ENCODE data around the gene NFATC1.
"Not testable (repeated sequence)": the region's sequence is repeated elsewhere in the genome, so short reads cannot be mapped to it uniquely, and the experiment has no call there.

Gene NFATC1

DNA sequence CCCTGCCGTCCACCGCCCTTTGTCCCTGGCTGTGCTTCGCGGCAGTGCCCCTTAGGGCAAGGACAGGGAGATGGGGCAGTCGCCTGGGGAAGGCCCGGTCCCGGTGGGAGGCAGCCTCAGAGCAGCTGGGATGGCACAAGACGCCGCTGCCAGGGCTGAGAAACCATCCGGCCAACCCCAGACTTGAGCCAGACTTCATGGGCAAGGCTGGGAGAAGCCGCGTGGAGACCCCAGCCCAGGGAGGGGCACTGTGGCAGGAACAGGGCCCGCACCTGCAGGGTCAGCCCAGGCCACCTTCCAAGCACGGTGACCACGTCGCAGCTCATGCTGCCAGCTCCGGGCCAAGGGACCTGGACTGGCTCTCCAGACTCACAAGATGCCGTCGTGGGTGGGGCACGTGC lies 84.0 kb downstream of the NFATC1 start:
- DNase-seq = no peak

DNA sequence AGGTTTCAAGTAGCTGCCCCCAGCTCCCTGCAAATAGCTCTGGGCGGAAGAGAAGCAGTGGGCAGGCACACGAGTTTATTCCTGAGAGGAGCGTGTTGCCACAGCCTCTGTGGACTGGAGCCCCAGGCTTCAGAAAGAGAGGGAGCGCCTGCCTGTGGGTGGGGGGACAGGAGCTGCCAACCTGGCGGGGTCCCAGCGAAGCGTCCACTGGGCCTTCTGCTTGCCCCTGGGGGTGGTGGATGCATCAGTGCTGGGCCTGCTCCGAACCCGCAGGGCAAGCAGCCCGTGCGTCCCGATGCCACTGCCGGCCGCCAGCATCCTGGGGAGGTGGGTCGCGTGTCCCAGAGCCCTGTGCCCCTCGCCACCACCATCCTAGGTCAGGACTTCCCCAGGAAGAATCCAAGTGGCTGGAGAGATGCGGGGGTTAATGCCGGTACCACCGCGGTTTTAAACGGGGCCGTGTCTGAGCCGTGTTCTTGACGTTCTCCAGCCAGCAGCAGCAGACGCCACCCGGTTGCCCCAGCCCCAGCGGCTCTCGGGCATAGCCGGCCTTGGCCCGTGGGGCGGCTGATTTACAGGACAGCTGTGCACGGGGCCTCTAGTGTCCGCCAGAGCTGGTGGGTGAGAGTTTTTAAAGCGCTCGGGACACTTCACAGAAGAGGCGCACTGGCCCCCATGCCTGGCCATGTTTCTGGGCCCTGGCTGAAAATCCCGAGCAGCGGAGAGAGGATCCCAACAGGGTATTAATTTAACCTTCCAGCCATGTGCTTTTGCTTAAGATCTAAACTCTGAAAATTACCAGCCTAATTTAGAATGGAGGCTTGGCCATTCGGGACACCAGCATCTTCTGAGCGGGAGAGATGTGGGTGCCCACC lies 84.7 kb downstream of the NFATC1 start:
- no peak for DNase-seq

DNA sequence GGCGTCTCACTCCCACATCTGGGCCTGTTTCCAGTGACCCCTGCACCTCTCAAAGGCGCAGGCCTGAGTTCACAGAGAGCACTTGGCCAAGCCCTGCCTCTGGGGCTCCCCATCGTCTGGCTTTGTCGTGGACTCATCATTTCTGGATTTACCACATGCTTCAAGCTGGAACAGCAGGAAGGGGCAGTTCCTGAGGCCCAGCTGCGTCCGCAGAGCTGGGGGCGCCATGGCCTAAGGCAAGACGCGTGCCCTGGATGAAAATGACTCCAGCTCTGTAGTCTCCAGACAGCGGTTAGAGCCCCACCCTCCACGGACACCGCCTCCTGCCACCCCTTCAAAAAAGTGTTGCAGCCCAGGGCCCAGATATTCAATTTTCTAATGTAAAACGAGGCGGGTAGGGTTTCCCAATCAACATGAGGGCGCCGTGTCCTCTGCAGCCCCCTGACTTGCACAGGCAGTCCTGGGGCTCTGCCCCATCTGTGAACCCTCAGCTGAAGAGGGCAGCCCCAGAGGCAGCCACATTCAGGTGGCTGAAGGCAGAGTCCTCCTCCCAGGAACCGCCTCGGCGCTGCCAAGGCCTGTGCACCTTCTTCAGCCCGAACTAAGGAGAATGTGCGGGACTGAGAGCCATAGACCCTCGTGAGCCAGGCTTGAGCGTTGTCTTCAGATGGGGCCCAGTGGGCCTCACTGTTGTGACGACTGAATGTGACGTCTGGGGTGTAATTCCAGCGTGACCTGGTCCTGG lies 85.5 kb downstream of the NFATC1 start:
- DNase-seq = no peak

DNA sequence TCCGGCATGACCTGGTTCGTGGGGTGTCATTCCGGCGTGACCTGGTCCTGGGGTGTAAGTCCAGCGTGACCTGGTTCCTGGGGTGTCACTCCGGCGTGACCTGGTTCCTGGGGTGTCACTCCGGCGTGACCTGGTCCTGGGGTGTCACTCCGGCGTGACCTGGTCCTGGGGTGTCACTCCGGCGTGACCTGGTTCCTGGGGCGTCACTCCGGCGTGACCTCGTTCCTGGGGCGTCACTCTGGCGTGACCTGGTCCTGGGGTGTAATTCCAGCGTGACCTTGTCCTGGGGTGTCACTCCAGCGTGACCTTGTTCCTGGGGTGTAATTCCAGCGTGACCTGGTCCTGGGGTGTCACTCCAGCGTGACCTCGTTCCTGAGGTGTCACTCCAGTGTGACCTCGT lies 87.7 kb downstream of the NFATC1 start:
- not testable (repeated sequence) for DNase-seq

DNA sequence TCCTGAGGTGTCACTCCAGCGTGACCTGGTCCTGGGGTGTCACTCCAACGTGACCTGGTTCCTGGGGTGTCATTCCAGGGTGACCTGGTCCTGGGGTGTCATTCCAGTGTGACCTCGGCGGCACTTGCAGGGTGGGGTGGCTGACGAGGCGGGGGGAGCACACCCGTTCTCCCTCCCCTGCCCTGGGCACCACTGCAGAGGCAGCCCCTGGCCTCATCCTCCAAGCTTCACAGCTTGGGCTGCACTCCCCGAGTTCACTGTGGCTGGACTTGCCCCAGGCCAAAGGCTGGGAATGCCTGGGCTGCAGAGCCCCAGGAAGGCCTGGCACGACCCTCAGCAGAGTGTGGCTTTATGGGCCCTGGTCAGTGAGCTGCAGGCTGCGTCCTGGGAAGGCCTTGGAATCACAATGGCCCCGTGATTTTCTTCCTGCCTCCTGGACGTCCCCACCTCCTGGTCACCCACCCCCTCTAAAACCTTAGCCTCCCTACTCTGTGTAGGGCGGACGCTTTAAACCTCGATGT lies 88.3 kb downstream of the NFATC1 start:
- no peak for DNase-seq

DNA sequence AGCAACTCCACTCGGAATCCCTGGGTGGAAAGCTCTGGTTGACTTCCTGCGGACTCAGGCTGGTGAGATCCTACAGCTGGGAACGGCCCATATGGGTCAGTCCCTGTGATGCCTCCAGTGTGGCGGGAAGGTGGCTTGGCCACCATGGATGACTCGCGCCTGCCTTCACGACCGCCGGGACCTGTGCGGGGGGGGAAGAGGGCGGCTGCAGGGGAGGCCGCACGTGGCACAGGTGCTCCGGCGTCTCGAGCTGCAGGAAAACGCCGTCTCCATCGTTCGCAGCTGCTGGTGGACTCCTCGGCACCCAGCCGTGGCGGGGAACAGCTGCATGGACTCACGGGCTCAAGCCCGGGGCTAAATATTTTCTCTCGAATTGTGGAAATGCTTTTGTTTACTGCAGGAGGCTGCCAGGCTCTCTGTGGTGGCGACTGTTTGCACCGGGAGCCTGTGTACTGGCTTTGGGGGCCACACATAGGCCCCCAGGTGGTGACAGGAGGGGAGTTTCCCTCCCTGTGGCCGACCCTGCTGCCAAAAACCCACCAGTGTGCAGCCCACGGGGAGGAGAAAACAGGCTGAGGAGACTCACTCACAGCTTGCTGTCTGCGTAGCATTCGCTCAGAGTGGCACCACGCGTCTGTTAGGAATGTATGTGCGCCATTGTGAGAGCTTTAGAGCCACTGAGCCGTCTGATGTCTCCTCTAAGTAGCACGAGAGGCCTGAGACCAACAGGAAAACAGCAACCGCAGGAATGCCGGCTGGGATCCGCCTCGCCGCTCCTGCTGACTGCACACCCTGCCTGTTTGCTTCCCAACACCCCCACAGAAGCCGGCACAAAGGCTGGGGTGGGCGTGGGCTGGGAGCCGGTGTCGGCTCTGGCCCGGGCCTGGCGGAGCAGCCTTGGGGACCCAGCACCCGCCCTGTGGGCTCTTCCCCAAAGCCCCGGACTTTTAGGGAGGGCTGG lies 89.2 kb downstream of the NFATC1 start:
- DNase-seq = no peak

DNA sequence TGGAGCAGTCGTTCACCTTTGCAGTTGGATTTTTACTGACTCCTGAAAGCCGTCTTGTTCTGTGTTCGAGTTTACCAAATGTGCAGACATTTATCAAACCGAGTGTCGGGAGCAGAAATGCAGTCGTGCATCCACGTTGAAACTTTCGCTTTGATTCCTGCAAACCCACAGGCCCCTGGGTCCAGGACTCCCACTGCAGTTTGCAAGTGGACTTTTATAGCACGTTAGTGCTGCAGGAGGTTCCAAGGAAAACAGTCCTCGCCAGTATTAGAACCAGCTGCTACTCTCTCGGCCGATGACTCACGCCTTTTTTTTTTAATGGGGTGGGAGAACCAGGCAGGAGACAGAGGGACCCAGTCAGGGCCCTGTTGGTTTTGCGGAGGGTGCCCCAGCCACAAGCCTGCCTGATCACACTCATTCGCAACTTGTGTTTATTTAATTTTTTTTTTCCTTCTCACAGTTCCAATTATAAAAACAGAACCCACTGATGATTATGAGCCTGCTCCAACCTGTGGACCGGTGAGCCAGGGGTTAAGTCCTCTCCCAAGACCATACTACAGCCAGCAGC lies 90.1 kb downstream of the NFATC1 start:
- DNase-seq = no peak

DNA sequence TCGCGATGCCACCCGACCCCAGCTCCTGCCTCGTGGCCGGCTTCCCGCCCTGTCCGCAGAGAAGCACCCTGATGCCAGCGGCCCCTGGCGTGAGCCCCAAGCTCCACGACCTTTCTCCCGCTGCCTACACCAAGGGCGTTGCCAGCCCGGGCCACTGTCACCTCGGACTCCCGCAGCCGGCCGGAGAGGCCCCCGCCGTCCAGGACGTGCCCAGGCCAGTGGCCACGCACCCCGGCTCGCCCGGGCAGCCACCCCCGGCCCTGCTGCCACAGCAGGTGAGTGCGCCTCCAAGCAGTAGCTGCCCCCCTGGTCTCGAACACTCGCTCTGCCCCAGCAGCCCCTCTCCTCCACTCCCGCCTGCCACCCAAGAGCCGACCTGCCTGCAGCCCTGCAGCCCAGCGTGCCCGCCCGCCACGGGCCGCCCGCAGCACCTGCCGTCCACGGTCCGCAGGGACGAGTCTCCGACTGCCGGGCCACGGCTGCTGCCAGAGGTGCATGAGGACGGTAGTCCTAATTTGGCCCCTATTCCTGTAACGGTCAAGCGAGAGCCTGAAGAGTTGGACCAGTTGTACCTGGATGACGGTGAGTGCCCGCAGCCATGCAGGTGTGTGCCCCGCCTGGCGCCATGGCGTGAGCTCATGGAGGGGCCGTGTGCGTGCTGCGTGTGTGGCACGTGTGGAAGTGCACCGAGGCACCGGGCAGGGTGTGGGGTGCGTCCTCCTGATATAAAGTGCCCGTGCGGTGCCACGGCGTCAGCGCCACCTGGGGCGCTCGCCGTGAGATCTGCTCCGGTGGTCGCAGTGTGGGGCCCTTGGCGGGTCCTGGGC lies 90.8 kb downstream of the NFATC1 start:
- no peak for DNase-seq

DNA sequence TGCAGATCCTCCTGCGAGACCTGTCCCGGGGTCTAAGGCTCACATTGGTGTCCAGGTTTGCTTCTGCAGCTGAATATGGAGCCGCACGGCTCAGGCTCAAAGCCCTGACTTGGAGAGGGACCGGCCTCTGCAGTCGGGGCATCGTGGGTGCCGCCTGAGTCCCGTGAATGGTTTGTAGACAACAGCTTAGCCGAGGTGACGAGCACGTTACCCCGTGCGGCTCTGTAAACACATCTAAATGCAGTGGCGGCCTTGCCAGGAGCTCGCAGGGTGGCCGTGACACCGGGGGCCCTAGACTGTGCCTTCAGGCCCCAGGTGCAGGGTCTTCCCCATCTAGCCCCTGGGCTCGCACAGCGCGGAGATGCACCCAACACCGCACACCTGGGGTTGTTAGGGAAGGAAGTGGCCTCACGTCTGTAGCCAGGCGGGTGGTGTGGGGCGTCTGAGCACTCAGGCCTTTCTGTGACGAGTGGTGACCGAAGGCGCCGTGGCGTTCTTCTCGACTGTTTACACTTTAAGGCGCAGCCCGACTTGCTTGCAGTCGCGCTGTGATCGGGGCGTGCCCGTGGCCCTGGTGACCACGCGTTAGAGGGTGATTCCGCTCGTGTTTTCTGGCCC lies 91.6 kb downstream of the NFATC1 start:
- no peak for DNase-seq

DNA sequence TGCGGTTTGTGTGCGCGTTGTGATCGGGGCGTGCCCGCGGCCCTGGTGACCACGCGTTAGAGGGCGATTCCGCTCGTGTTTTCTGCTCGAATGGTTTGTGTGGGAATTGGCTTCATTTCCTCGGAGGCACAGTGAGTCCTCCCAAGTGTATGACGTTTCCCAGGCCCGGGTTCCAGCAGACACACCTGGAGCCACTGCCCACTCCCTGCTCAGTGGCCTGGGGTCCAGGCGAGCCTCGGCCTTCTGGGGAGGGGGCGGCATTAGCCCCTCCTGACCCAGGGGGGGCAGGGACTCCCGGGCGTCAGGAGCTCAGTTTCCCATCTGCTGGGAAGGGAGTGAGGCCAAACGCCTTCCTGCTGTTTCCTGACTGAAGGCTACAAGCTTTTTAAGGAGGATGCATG lies 92.1 kb downstream of the NFATC1 start:
- DNase-seq = no peak

DNA sequence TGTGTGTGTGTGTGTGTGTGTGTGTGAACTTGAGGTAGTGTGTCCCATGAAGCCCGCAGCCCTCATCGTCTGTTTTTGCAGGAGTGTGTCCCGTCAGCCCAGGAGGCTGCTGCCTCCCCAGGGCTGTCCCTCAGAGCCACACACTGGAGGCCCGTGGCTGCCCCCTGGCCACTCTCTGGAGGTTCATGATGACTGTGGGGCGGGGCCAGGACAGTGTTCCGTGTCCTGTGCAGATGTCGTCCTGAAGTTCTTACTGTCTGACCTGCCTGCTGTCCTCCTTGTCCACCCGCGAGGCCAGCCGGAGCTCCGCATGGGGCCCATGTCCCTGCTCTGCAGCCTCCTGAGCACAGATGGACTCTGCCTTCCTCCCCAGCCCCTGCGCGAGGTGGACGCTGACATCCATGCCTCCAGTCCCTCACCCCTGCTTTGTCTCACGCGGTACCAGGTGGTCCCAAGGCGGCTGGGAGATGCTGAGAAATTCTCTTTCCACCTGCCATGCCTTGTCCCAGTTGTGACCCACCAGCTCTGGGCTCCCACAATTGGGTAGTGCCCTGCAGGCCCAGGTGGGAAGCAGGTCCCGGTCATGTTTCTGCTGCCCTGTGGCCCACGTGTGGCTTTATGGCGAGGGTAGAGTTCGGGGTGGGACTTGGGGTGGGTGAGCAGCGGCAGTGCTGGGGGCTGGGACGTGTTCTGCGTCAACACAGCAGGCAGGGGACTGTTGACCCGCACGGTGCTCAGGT lies 92.8 kb downstream of the NFATC1 start:
- no peak for DNase-seq

DNA sequence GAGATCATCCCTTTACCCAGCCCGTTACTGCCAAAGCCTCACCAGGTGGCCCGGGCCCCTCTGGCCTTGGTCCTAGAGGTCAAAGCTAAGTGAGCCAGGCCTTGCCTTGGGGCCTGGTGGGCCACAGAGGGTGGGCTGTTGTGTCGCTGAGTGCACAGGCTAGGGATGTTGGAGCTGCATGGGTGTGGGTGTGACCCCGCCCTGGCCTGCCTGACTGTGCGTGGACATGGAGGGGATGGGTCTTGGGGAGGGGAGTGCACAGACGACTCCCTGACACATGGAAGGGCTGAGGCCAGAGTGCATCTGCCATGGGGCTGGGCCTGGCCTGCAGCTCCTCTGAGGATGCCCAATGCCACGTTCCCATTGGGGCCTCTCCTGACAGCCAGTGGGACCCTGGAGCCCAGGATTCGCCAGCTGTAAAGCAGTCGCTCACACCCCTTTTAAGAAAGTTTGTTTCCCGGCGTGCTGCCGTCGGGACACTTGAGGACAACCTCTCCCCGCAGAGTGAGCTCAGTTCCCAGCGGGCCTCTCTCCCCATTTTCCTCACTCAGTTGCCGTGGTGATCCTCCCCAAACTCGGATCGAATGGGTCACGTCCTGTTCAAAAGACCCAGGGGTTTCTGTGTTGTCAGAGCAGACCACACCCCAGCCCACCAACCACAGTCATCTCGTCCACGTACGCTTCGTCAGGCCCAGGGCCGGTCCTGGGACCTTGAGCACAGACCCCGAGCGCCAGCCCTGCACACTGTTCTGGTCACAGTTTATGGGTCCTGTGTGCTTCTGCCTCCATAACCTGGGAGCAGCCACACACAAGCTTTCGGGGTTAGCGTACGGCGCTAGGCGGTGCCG lies 93.5 kb downstream of the NFATC1 start:
- no peak for DNase-seq

DNA sequence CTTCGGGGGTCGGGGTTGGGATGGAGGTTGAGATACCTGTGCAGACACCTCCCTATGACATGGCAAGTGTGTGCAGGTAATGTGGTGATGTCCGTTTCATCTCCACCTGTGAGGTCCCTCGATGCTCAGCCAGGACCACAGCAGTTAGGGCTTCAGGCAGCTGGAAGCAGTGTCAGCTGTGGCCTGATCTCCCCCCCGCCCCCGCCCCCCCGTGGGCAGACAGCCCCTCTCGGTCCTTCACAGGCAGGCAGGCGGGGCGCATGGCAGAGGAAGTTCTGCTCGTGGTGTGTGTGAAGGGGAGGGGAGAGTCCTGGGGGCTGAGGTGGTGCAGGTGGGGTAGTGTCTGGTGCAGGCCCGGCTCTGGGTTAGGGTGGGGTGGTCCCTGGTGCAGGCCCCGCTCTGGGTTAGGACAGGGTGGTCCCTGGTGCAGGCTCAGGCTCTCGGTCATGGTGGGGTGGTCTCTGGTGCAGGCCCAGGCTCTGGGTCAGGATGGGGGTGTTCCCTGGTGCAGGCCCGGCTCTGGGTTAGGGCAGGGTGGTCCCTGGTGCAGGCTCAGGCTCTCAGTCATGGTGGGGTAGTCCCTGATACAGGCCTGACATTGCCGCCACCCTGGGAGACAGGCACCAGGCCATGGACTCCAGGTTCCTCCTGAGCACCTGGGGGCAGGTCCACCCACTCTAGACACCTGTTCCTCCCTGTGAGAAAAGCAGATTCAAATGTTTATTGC lies 94.3 kb downstream of the NFATC1 start:
- DNase-seq = no peak

DNA sequence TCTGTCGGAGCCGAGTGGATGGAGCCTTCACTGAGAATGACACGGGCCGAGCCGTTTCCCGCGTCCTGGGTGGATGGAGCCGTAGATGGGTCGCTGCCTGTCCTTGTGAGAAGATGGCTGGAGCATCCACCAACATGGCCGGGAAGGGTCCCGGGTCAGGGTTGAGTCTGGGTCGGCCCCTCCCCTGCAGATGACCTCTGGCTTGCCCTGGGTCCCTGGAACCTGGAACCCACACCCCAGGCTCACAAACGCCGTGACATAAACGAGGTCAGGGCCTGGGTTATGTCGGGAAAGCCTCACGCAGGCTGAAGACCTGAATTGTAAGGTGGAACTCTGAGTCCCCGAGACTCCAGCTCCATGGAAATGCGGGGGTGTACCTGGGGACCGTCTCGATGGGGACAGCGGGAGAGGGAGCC lies 94.9 kb downstream of the NFATC1 start:
- DNase-seq = no peak

DNA sequence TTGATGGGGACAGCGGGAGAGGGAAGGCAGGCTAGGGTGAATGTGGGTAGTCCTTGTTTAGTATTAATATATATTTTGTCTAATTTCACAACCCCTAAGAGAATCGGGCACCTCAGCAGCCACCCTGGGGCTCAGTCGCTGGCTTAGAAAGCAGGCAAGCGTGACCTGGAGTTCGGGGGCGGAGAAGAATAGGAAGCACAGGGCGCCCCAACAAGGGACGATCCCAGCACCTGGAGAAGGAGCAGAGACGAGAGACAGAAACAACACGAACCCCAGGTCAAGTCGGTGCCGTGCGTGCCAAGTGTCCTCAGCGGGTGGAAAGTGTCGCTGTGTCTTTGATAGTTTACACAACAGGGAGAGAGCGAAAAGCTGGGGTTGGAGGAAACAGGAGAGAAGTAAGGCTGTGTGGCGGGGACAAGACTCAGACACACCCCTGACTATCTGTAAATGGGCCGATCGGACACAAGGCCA lies 95.4 kb downstream of the NFATC1 start:
- no peak for DNase-seq

DNA sequence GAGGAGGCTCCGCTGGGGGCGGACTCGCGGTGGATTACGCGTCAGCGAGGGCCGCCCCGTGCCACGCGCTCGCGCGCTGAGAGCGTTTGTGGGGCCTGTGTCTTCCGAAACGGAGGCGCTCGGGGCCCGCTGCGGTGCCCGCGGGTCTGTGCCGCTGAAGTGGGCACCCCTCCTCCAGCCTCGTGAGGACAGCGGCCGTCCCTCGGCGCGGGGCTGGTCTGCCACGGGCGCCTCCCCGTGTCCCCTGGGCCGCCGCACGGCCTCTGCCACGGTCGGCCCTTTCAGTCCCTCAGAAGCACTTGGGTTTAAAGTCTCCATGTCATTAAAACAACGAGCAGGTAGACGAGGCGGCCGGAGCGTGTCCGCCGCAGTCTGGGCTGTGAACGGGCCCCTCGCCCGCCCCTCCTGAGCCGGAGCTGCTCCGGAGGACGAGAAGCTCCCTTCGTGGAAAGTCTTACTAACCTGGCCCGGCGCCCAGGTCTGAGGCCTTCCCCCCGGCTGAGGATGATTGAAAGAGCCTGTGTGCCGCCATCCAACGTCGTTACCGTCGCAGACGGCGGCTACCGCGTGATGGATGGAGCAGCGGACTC lies 97.6 kb downstream of the NFATC1 start:
- DNase-seq = no peak

DNA sequence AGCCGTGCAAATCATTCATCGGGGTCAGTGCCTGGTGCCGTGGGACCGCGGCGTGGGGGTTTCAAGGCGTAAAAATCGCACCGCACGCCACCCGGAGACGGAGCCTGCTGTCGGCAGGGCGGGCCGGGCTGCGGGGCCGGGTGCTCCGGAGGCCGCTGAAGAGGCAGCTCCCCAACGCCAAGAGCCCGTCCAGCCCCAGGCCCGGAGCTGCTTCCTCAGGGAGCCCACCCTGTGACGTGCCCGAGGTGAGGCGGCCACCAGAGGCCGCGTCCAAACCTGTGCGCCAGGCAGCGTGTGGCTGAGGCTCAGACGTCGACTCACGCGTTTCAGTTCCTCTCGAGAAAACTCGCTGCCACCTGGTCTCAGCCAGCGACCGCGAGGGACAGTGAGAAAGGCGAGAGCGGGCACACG lies 98.1 kb downstream of the NFATC1 start:
- DNase-seq = no peak

DNA sequence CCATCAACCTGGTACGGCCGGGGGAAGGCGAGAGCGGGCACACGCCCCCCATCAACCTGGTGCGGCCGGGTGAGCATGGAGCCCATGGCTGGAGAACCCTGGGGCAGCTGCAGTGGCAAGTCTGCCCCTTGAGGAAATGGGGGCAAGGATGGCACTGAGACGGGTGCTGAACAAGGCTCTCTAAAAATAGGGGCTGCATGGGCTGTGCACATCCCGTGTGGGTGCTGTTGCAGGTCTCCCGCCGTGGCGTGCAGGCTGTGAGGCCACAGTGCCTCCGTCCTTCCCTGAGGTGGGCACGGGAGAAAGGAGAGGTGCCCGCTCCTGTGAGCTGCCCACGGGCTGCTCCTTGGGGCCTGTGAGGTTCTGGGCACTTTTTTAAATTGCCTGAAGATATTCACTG lies 99.2 kb downstream of the NFATC1 start:
- DNase-seq = no peak
